Parathyroid adenoma (tissue), 2 donors: Measurements from ENCODE around the gene DDRGK1.

Source experiments
- H2AFZ ChIP-seq: fragments of 300-600 bp; sonication (generic); one replicate; pipeline ENCODE4 v1.7.0; 2017; ENCODE audit warnings: antibody characterized with exemption, mild to moderate bottlenecking
- H3K27ac ChIP-seq: fragments of 300-600 bp; sonication (generic); one replicate; pipeline ENCODE4 v1.7.0; 2017
- H3K27me3 ChIP-seq: fragments of 300-600 bp; sonication (generic); one replicate; pipeline ENCODE4 v1.7.0; 2017; ENCODE audit warnings: low read length; ENCODE audit not compliant: control insufficient read depth, insufficient read depth
- H3K36me3 ChIP-seq: fragments of 300-600 bp; sonication (generic); one replicate; pipeline ENCODE4 v1.7.0; 2017; ENCODE audit warnings: low read length; ENCODE audit not compliant: control insufficient read depth, insufficient read depth
- H3K4me1 ChIP-seq: fragments of 300-600 bp; sonication (generic); one replicate; pipeline ENCODE4 v1.7.0; 2017; ENCODE audit warnings: control low read depth
- H3K4me2 ChIP-seq: fragments of 300-600 bp; sonication (generic); one replicate; pipeline ENCODE4 v1.7.0; 2017; ENCODE audit warnings: low read length
- H3K4me3 ChIP-seq: fragments of 300-600 bp; sonication (generic); one replicate; pipeline ENCODE4 v1.7.0; 2017; ENCODE audit warnings: low read depth, low read length
- H3K79me2 ChIP-seq: fragments of 300-600 bp; sonication (generic); one replicate; pipeline ENCODE4 v1.7.0; 2017; ENCODE audit warnings: control low read depth
- H3K9ac ChIP-seq: fragments of 300-600 bp; sonication (generic); one replicate; pipeline ENCODE4 v1.7.0; 2017; ENCODE audit warnings: mild to moderate bottlenecking
- H3K9me3 ChIP-seq: fragments of 300-600 bp; sonication (generic); one replicate; pipeline ENCODE4 v1.7.0; 2017; ENCODE audit warnings: low read length; ENCODE audit not compliant: control insufficient read depth
- CTCF ChIP-seq: fragments of 300-600 bp; sonication (generic); IDR thresholded peaks from one replicate; pipeline ENCODE4 v1.7.0; 2017; ENCODE audit warnings: antibody characterized with exemption, mild to moderate bottlenecking
- donor health status: primary hyperparathyroidism.

DDRGK1 gene

GRCh38 chr20:3202965-3203314 is 1.5 kb downstream of the DDRGK1 start:
- no peak for TF ChIP-seq CTCF
- peaks cover 8% of the 10 kb centered on the region for H3K4me1 ChIP-seq
- no peaks in the 10 kb centered on the region for H3K36me3 ChIP-seq
- H3K27me3 ChIP-seq = no peaks in the 10 kb centered on the region
- H3K4me2 ChIP-seq = peak overlapping the region; percentile 97
- H3K9ac ChIP-seq = peak overlapping the region; percentile 77
- H3K4me3 ChIP-seq = peak overlapping the region; percentile 88
- peak overlapping the region; percentile 71 for H3K27ac ChIP-seq
- peak overlapping the region; percentile 84 for H2AFZ ChIP-seq
- H3K79me2 ChIP-seq = peaks cover 19% of the 10 kb centered on the region
- H3K9me3 ChIP-seq = no peaks in the 10 kb centered on the region

GRCh38 chr20:3199976-3200755 is 4.3 kb downstream of the DDRGK1 start:
- Histone ChIP-seq H3K9me3 (no peaks in the 10 kb centered on the region), H2AFZ (no peak overlapping the region), H3K4me2 (no peak overlapping the region), H3K9ac (no peak overlapping the region), H3K36me3 (no peaks in the 10 kb centered on the region), H3K79me2 (peaks cover 19% of the 10 kb centered on the region), H3K4me1 (peaks cover 8% of the 10 kb centered on the region), H3K4me3 (no peak overlapping the region), H3K27ac (no peak overlapping the region), H3K27me3 (no peaks in the 10 kb centered on the region)
- TF ChIP-seq CTCF = no peak

GRCh38 chr20:3199206-3199605 is 5.3 kb downstream of the DDRGK1 start:
- Histone ChIP-seq H3K9ac (no peak overlapping the region), H2AFZ (no peak overlapping the region), H3K4me3 (no peak overlapping the region), H3K79me2 (peaks cover 19% of the 10 kb centered on the region), H3K27me3 (no peaks in the 10 kb centered on the region), H3K36me3 (no peaks in the 10 kb centered on the region), H3K4me2 (no peak overlapping the region), H3K4me1 (peaks cover 8% of the 10 kb centered on the region), H3K9me3 (no peaks in the 10 kb centered on the region), H3K27ac (no peak overlapping the region)
- TF ChIP-seq CTCF = no peak

- TF ChIP-seq CTCF = no peak
- Histone ChIP-seq H3K9me3 (no peaks in the 10 kb centered on the region), H3K36me3 (no peaks in the 10 kb centered on the region), H3K27me3 (no peaks in the 10 kb centered on the region), H3K79me2 (peaks cover 2% of the 10 kb centered on the region), H3K4me3 (no peak overlapping the region), H3K9ac (no peak overlapping the region), H3K27ac (no peak overlapping the region), H3K4me2 (no peak overlapping the region), H2AFZ (no peak overlapping the region), H3K4me1 (no peaks in the 10 kb centered on the region)
Measured at GRCh38 chr20:3195590-3196237, 8.8 kb downstream of the DDRGK1 start.
